Thyroid gland (tissue), 4 donors: ENCODE measurements around the gene PDSS1. TPM values are rescaled to one million over a fixed set of nuclear protein-coding genes. Genes with fewer than 3 reads are reported as not detected.

Experiments used
- DNase-seq, 2 donors: peaks; one replicate each; pipeline ENCODE4 v3.0.0-alpha.2; 2019
- H3K27ac ChIP-seq, 3 donors: fragments of 200-600 bp; sonication (generic); 1 replicate in 2 of 3; 2 replicates in 1 of 3; pipeline ENCODE4 v1.5.1; 2016 to 2019; ENCODE audit warnings: mild to moderate bottlenecking in 1 of 3, moderate library complexity in 1 of 3
- H3K27me3 ChIP-seq: fragments of 200-600 bp; sonication (generic); one replicate; pipeline ENCODE4 v1.5.1; 2019
- H3K36me3 ChIP-seq, 2 donors: fragments of 200-600 bp; sonication (generic); one replicate each; pipeline ENCODE4 v1.5.1; 2016 to 2019
- H3K4me1 ChIP-seq, 2 donors: fragments of 200-600 bp; sonication (generic); one replicate each; pipeline ENCODE4 v1.5.1; 2017 to 2019
- H3K4me3 ChIP-seq, 3 donors: fragments of 200-600 bp; sonication (generic); replicated peaks in 1 of 3; 1 replicate in 2 of 3; 2 replicates in 1 of 3; pipeline ENCODE4 v1.5.1; 2016; ENCODE audit warnings: mild to moderate bottlenecking in 1 of 3
- H3K9me3 ChIP-seq: fragments of 200-600 bp; sonication (generic); one replicate; pipeline ENCODE4 v1.5.1; 2017
- CTCF ChIP-seq, 6 experiments: fragments of 200-600 bp in 3 of 6; fragments of 450-650 bp in 3 of 6; sonication (generic) in 3 of 6; IDR thresholded peaks; one replicate each; pipeline ENCODE4 v1.5.1; 2016 to 2019; ENCODE audit warnings: antibody characterized with exemption in 6 of 6, mild to moderate bottlenecking in 2 of 6, inconsistent platforms in 1 of 6, moderate library complexity in 1 of 6
- POLR2A ChIP-seq, 2 donors: fragments of 450-650 bp; IDR thresholded peaks; one replicate each; pipeline ENCODE4 v1.6.1; 2017; ENCODE audit warnings: antibody characterized with exemption in 2 of 2, mild to moderate bottlenecking in 2 of 2, moderate library complexity in 1 of 2
- WGBS, 2 donors: methylation state at CpG; one replicate each; pipeline ENCODE4 v1.1.5; 2017; 5-methylcytosine and 5-hydroxymethylcytosine counted together
- intact Hi-C: fragments of 100-400 bp; cut with DNase I; formaldehyde crosslinking; loops from one replicate; pipeline ENCODE4 v1.15.1; 2023
- total RNA-seq, 4 donors: library from RNA; depleted of rRNA; stranded (reverse); fragments of >200 nt; gene quantifications; one replicate each; pipeline ENCODE4 v1.2.3, GENCODE V29; 2016

The PDSS1 gene
- total RNA-seq, 4 donors from 2014 or later, result 2.7 to 15.0 (median 3.6) TPM

GRCh38 chr10:26746061-26746460, 48.6 kb downstream of the PDSS1 start:
- intact Hi-C loops, result no loop called here

GRCh38 chr10:26755443-26755903, 58.0 kb downstream of the PDSS1 start:
- 57 to 61% methylated on average over 4 of the region's 4 CpGs for WGBS, 2 donors
- DNase-seq, result no peak
- no peak overlapping the region for H3K27ac ChIP-seq
- H3K27me3 ChIP-seq, result no peaks in the 10 kb centered on the region
- no peaks in the 10 kb centered on the region for H3K4me1 ChIP-seq
- H3K9me3 ChIP-seq, result no peaks in the 10 kb centered on the region
- no peaks in the 10 kb centered on the region for H3K36me3 ChIP-seq
- H3K4me3 ChIP-seq, result no peak overlapping the region
- intact Hi-C loops, result no loop called here
- TF ChIP-seq POLR2A (IDR thresholded peaks at IDR 0.05), result no peak
- TF ChIP-seq CTCF (IDR thresholded peaks at IDR 0.05), result no peak

More at GRCh38 chr10:26746061-26746460, 48.6 kb downstream of the PDSS1 start:
- Histone ChIP-seq H3K27ac (no peak overlapping the region), H3K4me1 (no peaks in the 10 kb centered on the region), H3K9me3 (no peaks in the 10 kb centered on the region), H3K4me3 (no peak overlapping the region), H3K36me3 (peaks cover 0 to 16% of the 10 kb centered on the region in 2 donors), H3K27me3 (no peaks in the 10 kb centered on the region)
- no peak for DNase-seq
- no peak for TF ChIP-seq CTCF (IDR thresholded peaks at IDR 0.05)
- no peak for TF ChIP-seq POLR2A (IDR thresholded peaks at IDR 0.05)
- WGBS, 2 donors, result 87 to 91% methylated on average over 5 of the region's 5 CpGs

- Histone ChIP-seq H3K4me1 (no peaks in the 10 kb centered on the region), H3K27ac (no peak overlapping the region), H3K36me3 (no peaks in the 10 kb centered on the region), H3K27me3 (no peaks in the 10 kb centered on the region), H3K4me3 (no peak overlapping the region), H3K9me3 (no peaks in the 10 kb centered on the region)
- TF ChIP-seq POLR2A (IDR thresholded peaks at IDR 0.05) (no peak), CTCF (IDR thresholded peaks at IDR 0.05) (no peak)
- intact Hi-C loops, result no loop called here
- no peak for DNase-seq
- 86 to 91% methylated on average over 4 of the region's 4 CpGs for WGBS, 2 donors
These were observed 61.5 kb downstream of the PDSS1 start for GRCh38 chr10:26759008-26759407.

- Histone ChIP-seq H3K36me3 (peaks cover 4 to 11% of the 10 kb centered on the region in 2 donors), H3K4me3 (no peak overlapping the region), H3K9me3 (no peaks in the 10 kb centered on the region), H3K27ac (no peak overlapping the region), H3K4me1 (no peaks in the 10 kb centered on the region), H3K27me3 (no peaks in the 10 kb centered on the region)
- DNase-seq, result no peak
- TF ChIP-seq POLR2A (IDR thresholded peaks at IDR 0.05), result no peak
- no peak for TF ChIP-seq CTCF (IDR thresholded peaks at IDR 0.05)
- WGBS, 2 donors, result 93 to 95% methylated on average over 2 of the region's 2 CpGs
- intact Hi-C loops, result no loop called here
These were observed 68.0 kb downstream of the PDSS1 start for GRCh38 chr10:26765549-26765948.

- H3K27ac ChIP-seq, result no peak overlapping the region
- WGBS, 2 donors, result 94 to 97% methylated on average over 4 of the region's 4 CpGs
- no peaks in the 10 kb centered on the region for H3K9me3 ChIP-seq
- no peaks in the 10 kb centered on the region for H3K27me3 ChIP-seq
- DNase-seq, result no peak
- intact Hi-C loops, result no loop called here
- TF ChIP-seq CTCF (IDR thresholded peaks at IDR 0.05), result no peak
- no peak for TF ChIP-seq POLR2A (IDR thresholded peaks at IDR 0.05)
- no peak overlapping the region for H3K4me3 ChIP-seq
- peaks cover 4 to 11% of the 10 kb centered on the region in 2 donors for H3K36me3 ChIP-seq
- no peaks in the 10 kb centered on the region for H3K4me1 ChIP-seq
These were observed 72.6 kb downstream of the PDSS1 start for GRCh38 chr10:26770069-26770468.
